ENCODE measurements around the gene EMC1. TPM values are rescaled to one million over a fixed set of nuclear protein-coding genes. Genes with fewer than 3 reads are reported as not detected.
A peak's percentile ranks its signal among the peaks of the same experiment; 100 is the strongest.
"Not testable (repeated sequence)": the region's sequence is repeated elsewhere in the genome, so short reads cannot be mapped to it uniquely, and the experiment has no call there.

EMC1 gene
- total RNA-seq, 1 experiment from 2014 or later = 60.0 TPM

GRCh38 chr1:19269427-19270342 lies 18.4 kb upstream of the EMC1 start:
- not testable (repeated sequence) for H3K27me3 Mint-ChIP-seq (ENCODE audit: low read depth); H3K4me3 Mint-ChIP-seq; H3K9me3 Mint-ChIP-seq; H3K4me1 ChIP-seq (ENCODE audit: insufficient read depth, low read length); H4K5ac ChIP-seq (ENCODE audit: insufficient read length, low read depth, low read length); H3K14ac ChIP-seq (ENCODE audit: insufficient read depth, low read length); H3K4me1 Mint-ChIP-seq; H3K9ac ChIP-seq (ENCODE audit: extremely low read depth, insufficient read length, low read length); H4K20me1 ChIP-seq (ENCODE audit: control insufficient read depth, insufficient read depth, insufficient read length); H3K23me2 ChIP-seq (ENCODE audit: insufficient read length, low read depth, low read length, poor library complexity, severe bottlenecking); H2BK20ac ChIP-seq (ENCODE audit: low read depth, low read length, poor library complexity, severe bottlenecking); H3K9me3 ChIP-seq (ENCODE audit: control insufficient read depth, low read depth, low read length); H3K79me2 ChIP-seq (ENCODE audit: insufficient read depth, low read length); H2AK5ac ChIP-seq (ENCODE audit: insufficient read length, low read length); H3K27ac ChIP-seq (ENCODE audit: insufficient read length, low read depth, low read length); H3K23ac ChIP-seq (ENCODE audit: insufficient read length, low read depth, low read length); H4K8ac ChIP-seq (replicated peaks; ENCODE audit: insufficient read length, low read depth, low read length); H3K4ac ChIP-seq (ENCODE audit: low read depth, low read length); H2BK12ac ChIP-seq (ENCODE audit: insufficient read length, low read depth, low read length); H2BK5ac ChIP-seq (ENCODE audit: insufficient read length, low read length); H2BK15ac ChIP-seq (ENCODE audit: low read depth, low read length); H2AFZ ChIP-seq (ENCODE audit: low read length); H3K18ac ChIP-seq (ENCODE audit: insufficient read length, low read depth, low read length); H2BK120ac ChIP-seq (ENCODE audit: low read depth, low read length, poor library complexity, severe bottlenecking); H3T11ph ChIP-seq (ENCODE audit: low read length); H3K79me1 ChIP-seq (ENCODE audit: insufficient read depth, low read depth, low read length, poor library complexity, severe bottlenecking); H3K56ac ChIP-seq (ENCODE audit: insufficient read length, low read depth, low read length); H3K4me2 ChIP-seq (ENCODE audit: insufficient read depth, insufficient read length, low read length); H3K36me3 Mint-ChIP-seq (ENCODE audit: insufficient read depth in 1 of 3, low read depth in 3 of 3); H4K91ac ChIP-seq (ENCODE audit: insufficient read length, low read depth, low read length); H3K27me3 ChIP-seq (ENCODE audit: insufficient read depth, low read length)
- peak; percentile 61 for DNase-seq
- peak; percentile 61 for TF ChIP-seq CTCF (conservative IDR thresholded peaks at IDR 0.05)
- H3K27ac Mint-ChIP-seq = peak overlapping the region in 2 of 3 experiments; percentile 57 to 62; a peak in 1 of 7 replicates
- no CpG with 5 or more reads among the region's 9 CpGs for WGBS (ENCODE audit: extremely low coverage, insufficient read length, low lambda C conversion rate)

All from H9 (cell line).